Endothelial cell of umbilical vein (primary cell): ENCODE data around the gene LSP1. TPM values are rescaled to one million over a fixed set of nuclear protein-coding genes. Genes with fewer than 3 reads are reported as not detected.

ENCODE experiments used
- BruUV-seq: library from RNA; stranded (reverse); fragments of 400-500 nt; replicated peaks from 2 replicates; lab custom pipeline; 2021; lab: Mats Ljungman, UMichigan
- CTCF ChIA-PET: fragments of 300-600, 350-600 bp; sonication (Branson Sonifier 250); formaldehyde crosslinking; loops from one replicate; lab custom pipeline; 2021; ENCODE audit warnings: antibody characterized with exemption, inconsistent platforms; lab: Charles Lee
- POLR2A ChIA-PET: fragments of 300-600, 350-600 bp; sonication (Branson Sonifier 250); formaldehyde crosslinking; loops from one replicate; lab custom pipeline; 2021; ENCODE audit warnings: antibody characterized with exemption, inconsistent platforms; lab: Charles Lee
- DNase-seq: peaks from one replicate; pipeline ENCODE4 v3.0.0-alpha.2; 2011; ENCODE audit warnings: low read depth, low spot score
- FAIRE-seq: peaks from 2 replicates; lab custom pipeline; 2011; peaks lifted over from hg19 to GRCh38; lab: Jason Lieb, UNC
- H2AFZ ChIP-seq: 2 replicates; pipeline ENCODE4 v1.6.0; 2012; ENCODE audit warnings: low read depth, low read length, control low read depth, inconsistent platforms
- H3K27ac ChIP-seq: 2 replicates; pipeline ENCODE4 v1.5.1; 2011; ENCODE audit warnings: low read depth, mild to moderate bottlenecking, control low read depth, low read length, moderate library complexity; ENCODE audit not compliant: insufficient read depth
- H3K27me3 ChIP-seq, 2 experiments: 2 replicates each; pipeline versions ENCODE4 v1.6.0 to v1.6.1; 2011; ENCODE audit warnings: low read length in 2 of 2, mixed read lengths in 1 of 2; ENCODE audit not compliant: control insufficient read depth in 2 of 2, insufficient read depth in 2 of 2
- H3K36me3 ChIP-seq, 2 experiments: 2 replicates in 1 of 2; 3 replicates in 1 of 2; pipeline ENCODE4 v1.5.1; 2011; ENCODE audit warnings: low read length in 2 of 2, mild to moderate bottlenecking in 1 of 2, moderate library complexity in 1 of 2; ENCODE audit not compliant: control insufficient read depth in 2 of 2, insufficient read depth in 2 of 2; ENCODE audit errors: extremely low read depth in 1 of 2
- H3K4me1 ChIP-seq: 3 replicates; pipeline ENCODE4 v1.5.1; 2011; ENCODE audit warnings: mild to moderate bottlenecking, low read length; ENCODE audit not compliant: control insufficient read depth, insufficient read depth; ENCODE audit errors: extremely low read depth
- H3K4me2 ChIP-seq: 2 replicates; pipeline ENCODE4 v1.6.1; 2011; ENCODE audit warnings: low read length, control low read depth, mixed read lengths; ENCODE audit not compliant: insufficient read depth
- H3K4me3 ChIP-seq, 3 experiments: fragments of 200-600 bp in 1 of 3; sonication (generic), shearing (Covaris generic) in 1 of 3; replicated peaks in 1 of 3; 2 replicates each; pipeline ENCODE4 v1.5.1; 2011 to 2016; ENCODE audit warnings: control low read depth in 3 of 3, low read length in 3 of 3, mild to moderate bottlenecking in 2 of 3, inconsistent platforms in 1 of 3, low read depth in 1 of 3, moderate library complexity in 1 of 3; ENCODE audit not compliant: insufficient read depth in 1 of 3
- H3K79me2 ChIP-seq: 2 replicates; pipeline ENCODE4 v1.6.0; 2012; ENCODE audit warnings: low read length, inconsistent platforms; ENCODE audit not compliant: control insufficient read depth, insufficient read depth
- H3K9ac ChIP-seq: replicated peaks from 2 replicates; pipeline ENCODE3; 2011; ENCODE audit warnings: low read length, control low read depth; ENCODE audit not compliant: insufficient read depth; ENCODE audit errors: extremely low read depth
- H3K9me1 ChIP-seq: replicated peaks from 3 replicates; pipeline ENCODE4 v1.6.0; 2011; ENCODE audit warnings: mild to moderate bottlenecking, low read length; ENCODE audit not compliant: control insufficient read depth, insufficient read depth; ENCODE audit errors: extremely low read depth
- H3K9me3 ChIP-seq: replicated peaks from 2 replicates; pipeline ENCODE4 v1.5.1; 2012; ENCODE audit warnings: low read length, inconsistent platforms; ENCODE audit not compliant: control insufficient read depth, insufficient read depth
- H4K20me1 ChIP-seq: replicated peaks from 2 replicates; pipeline ENCODE3; 2011; ENCODE audit warnings: mild to moderate bottlenecking, low read length; ENCODE audit not compliant: control insufficient read depth, insufficient read depth; ENCODE audit errors: extremely low read depth
- CTCF ChIP-seq, 2 donors: IDR thresholded peaks; 1 replicate in 1 of 2; 2 replicates in 1 of 2; pipeline ENCODE4 v1.5.1; 2011; ENCODE audit warnings: low read length in 2 of 2, mild to moderate bottlenecking in 2 of 2, moderate library complexity in 2 of 2, control low read depth in 1 of 2, inconsistent platforms in 1 of 2, low read depth in 1 of 2; ENCODE audit not compliant: insufficient read depth in 1 of 2; ENCODE audit errors: extremely low read depth in 1 of 2
- GATA2 ChIP-seq: IDR thresholded peaks from 2 replicates; pipeline ENCODE4 v1.7.0; 2011; ENCODE audit warnings: low read depth, mild to moderate bottlenecking, moderate library complexity, mixed read lengths, low read length; ENCODE audit not compliant: insufficient read length, insufficient read depth
- POLR2A ChIP-seq: IDR thresholded peaks from 2 replicates; pipeline ENCODE4 v1.6.1; 2012; ENCODE audit warnings: low read depth, mild to moderate bottlenecking, control low read depth, low read length
- dilution Hi-C: fragments of 300-500 bp; cut with MboI; formaldehyde crosslinking; loops from one replicate; pipeline ENCODE4 v1.15.0; 2019; ENCODE audit warnings: low sequenced_read_pairs; ENCODE audit not compliant: extremely low pct_ligation_motif_present
- intact Hi-C: fragments of 100-400 bp; cut with micrococcal nuclease; formaldehyde crosslinking; loops from one replicate; pipeline ENCODE4 v1.10.0; 2022
- polyA plus RNA-seq, 4 experiments: library from polyadenylated mRNA; depleted of rRNA in 3 of 4; stranded (reverse) in 3 of 4; unstranded in 1 of 4; fragments of >200 nt; gene quantifications; 2 replicates each; pipeline versions ENCODE4 v1.2.1 to v1.2.3, GENCODE V29; 2011 to 2012; ENCODE audit warnings: missing spikeins in 1 of 4
- total RNA-seq: library from RNA; stranded (reverse); gene quantifications from 2 replicates; pipeline ENCODE4 v1.2.3, GENCODE V29; 2021

LSP1 gene
- total and polyA plus RNA-seq, 2 donors (not counting 3 experiments of a cell fraction or from before 2014, with no cell fraction given): not detected

GRCh38 chr11:1837171-1838076 is 15.5 kb upstream of the LSP1 start:
- CTCF ChIA-PET: interaction anchor here (1.4 to 7.8 kb wide), 8 partner anchors 39 to 319 kb away, joined by 5 to 623 read pairs (median 15); no protein-coding TSS in a partner anchor
- no peaks in the 10 kb centered on the region for H3K9me1 ChIP-seq
- no peaks in the 10 kb centered on the region for H3K36me3 ChIP-seq
- H3K9ac ChIP-seq: no peak overlapping the region
- TF ChIP-seq CTCF (IDR thresholded peaks at IDR 0.05; ENCODE audit: extremely low read depth in 1 of 2, insufficient read depth in 1 of 2, low read depth in 1 of 2, low read length in 2 of 2) (peak; percentile 67 to 92), POLR2A (no peak)
- no peaks in the 10 kb centered on the region for H3K79me2 ChIP-seq
- POLR2A ChIA-PET: no interaction called here
- H3K4me3 ChIP-seq: no peak overlapping the region
- BruUV-seq: no TSS peak
- no peak for FAIRE-seq
- no peak overlapping the region for H2AFZ ChIP-seq
- dilution Hi-C loops (no loop called here), intact Hi-C loops (loop anchor here (1.0 kb wide), 3 partner anchors 45 to 319 kb away; no protein-coding TSS in a partner anchor)
- no peaks in the 10 kb centered on the region for H3K9me3 ChIP-seq
- H3K4me1 ChIP-seq: no peaks in the 10 kb centered on the region
- no peaks in the 10 kb centered on the region for H4K20me1 ChIP-seq
- H3K4me2 ChIP-seq: no peak overlapping the region
- DNase-seq: peak; percentile 19
- no peaks in the 10 kb centered on the region for H3K27me3 ChIP-seq
- H3K27ac ChIP-seq: no peak overlapping the region

DNA sequence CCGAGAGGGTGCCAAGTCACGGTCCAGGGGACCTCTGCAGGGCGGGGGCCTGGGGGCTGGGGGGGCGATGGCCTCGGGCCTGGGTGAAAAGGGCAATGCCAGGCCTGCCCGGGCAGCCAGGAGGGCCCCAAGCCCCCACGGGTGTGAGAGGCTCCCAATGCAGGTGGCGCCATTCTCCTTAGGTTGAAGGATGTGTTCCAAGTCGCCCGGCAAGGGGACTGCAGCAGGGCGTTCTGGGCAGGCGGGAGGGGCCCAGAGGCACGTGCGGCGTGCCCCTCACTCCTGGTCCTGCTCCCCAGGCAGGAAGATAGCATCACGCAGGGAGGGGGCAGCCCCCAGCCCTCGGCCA is 14.8 kb upstream of the LSP1 start:
- no peak for DNase-seq
- no TSS peak for BruUV-seq
- TF ChIP-seq GATA2 (no peak), CTCF (IDR thresholded peaks at IDR 0.05; ENCODE audit: extremely low read depth in 1 of 2, insufficient read depth in 1 of 2, low read depth in 1 of 2, low read length in 2 of 2) (no peak)

More for the DNA sequence above, 14.8 kb upstream of the LSP1 start:
- Histone ChIP-seq H4K20me1 (no peaks in the 10 kb centered on the region), H3K4me3 (no peak overlapping the region), H3K9me3 (no peaks in the 10 kb centered on the region), H3K9me1 (no peaks in the 10 kb centered on the region), H2AFZ (no peak overlapping the region), H3K36me3 (no peaks in the 10 kb centered on the region), H3K27me3 (no peaks in the 10 kb centered on the region), H3K4me2 (no peak overlapping the region), H3K79me2 (no peaks in the 10 kb centered on the region), H3K9ac (no peak overlapping the region), H3K4me1 (no peaks in the 10 kb centered on the region), H3K27ac (no peak overlapping the region)
- intact Hi-C loops (no loop called here), dilution Hi-C loops (no loop called here)
- POLR2A ChIA-PET: no interaction called here
- CTCF ChIA-PET: interaction anchor here (1.4 to 1.9 kb wide), 3 partner anchors 163 to 313 kb away, joined by 7 to 20 read pairs (median 13); no protein-coding TSS in a partner anchor
- FAIRE-seq: no peak
